Fibroblast of lung (primary cell): Measurements from ENCODE around the gene CCL7.

Source experiments
- CTCF ChIP-seq, 2 donors: IDR thresholded peaks in 1 of 2; conservative IDR thresholded peaks in 1 of 2; 1 replicate in 1 of 2; 2 replicates in 1 of 2; pipeline ENCODE4 v1.5.1; 2011 to 2012; ENCODE audit warnings: low read length in 2 of 2, control low read depth in 1 of 2, inconsistent platforms in 1 of 2, low read depth in 1 of 2, mild to moderate bottlenecking in 1 of 2
- EZH2 ChIP-seq: IDR thresholded peaks from 2 replicates; pipeline ENCODE4 v1.5.1; 2012; ENCODE audit warnings: low read length, control low read depth, mild to moderate bottlenecking; ENCODE audit errors: missing control alignments

GRCh38 chr17:34257299-34257985 is 12.6 kb upstream of the CCL7 start:
- no peak for TF ChIP-seq EZH2
- no peak for TF ChIP-seq CTCF (conservative IDR thresholded peaks at IDR 0.05 in 1 of 2, IDR thresholded peaks at IDR 0.05 in 1 of 2; ENCODE audit: low read depth in 1 of 2, low read length in 2 of 2)
